HG02884 (cell line): ENCODE measurements around the gene VWCE.

Source experiments
- ATAC-seq: cut with Tn5 transposase; IDR thresholded peaks from one replicate; pipeline ENCODE4 v1.9.1; 2021; ENCODE audit warnings: mild to moderate bottlenecking, moderate library complexity; ENCODE audit not compliant: unreplicated experiment

Gene VWCE

DNA sequence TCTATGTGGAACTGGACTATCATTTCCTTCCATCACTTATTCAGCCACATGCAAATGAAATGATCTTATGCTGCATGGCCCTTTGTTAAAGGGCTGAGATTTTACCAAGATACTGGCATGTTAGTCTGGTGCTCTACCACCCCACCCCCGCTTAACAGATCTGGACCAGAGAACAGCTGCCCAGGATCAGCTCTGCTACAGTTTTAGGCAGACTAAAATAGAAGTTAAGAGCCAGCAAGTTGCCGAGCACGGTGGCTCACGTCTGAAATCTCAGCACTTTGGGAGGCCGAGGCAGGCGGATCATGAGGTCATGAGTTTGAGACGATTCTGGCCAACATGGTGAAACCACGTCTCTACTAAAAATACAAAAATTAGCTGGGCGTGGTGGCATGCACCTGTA is 33.2 kb upstream of the VWCE start:
- no peak for ATAC-seq

DNA sequence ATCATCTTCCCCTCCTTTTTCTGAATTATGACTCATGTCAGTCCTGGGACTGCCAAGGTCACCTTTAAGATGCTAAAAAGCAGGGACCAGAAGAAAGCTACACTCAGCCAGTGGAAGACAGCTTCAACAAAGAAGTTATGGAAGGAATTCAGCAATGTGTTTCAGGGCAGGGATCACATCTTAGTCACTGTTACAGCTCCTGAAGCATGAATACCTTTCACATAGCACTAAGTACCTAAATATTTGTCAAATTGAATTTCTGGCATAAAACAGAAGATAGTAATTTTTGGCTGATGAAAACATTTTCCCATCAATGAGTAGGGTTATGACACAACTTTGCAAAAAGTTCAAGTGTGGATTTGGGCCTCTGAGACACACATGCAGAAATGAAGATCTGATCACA is 32.6 kb upstream of the VWCE start:
- no peak for ATAC-seq

DNA sequence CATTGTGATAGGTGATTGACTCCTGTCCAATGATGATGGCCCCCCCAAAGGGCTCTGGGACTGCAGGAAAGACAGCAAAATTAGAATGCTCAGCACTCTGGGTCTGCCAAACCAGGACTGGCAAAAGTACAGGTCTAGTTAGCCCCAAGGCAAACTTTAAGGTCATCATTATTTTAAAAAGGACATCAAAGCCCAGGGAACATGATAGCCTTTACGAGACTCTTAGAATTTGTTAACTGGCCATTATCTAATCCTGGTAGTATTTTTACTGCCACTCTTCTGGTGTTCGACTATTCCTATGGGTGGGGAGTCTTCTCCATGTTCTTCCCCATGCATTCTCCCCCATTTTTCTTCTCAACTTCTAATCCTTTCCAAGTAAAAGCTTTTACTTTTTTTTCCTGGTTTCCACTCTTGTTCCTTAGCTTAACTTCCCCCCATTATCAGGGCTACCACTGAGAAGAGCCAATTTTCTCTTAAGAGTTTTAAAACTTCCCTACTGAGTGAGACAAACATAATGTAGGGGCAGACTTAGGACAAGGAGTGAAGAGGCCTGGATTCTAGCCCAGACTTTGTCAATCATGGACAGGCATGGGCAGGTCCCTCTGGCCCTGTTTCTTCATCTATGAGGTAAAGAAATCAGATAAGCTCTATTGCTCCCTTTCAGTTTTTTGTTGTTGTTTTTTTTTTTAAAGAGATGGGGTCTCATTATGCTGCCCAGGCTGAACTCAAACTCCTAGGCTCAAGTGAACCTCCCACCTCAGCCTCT is 30.7 kb upstream of the VWCE start:
- ATAC-seq, result no peak

DNA sequence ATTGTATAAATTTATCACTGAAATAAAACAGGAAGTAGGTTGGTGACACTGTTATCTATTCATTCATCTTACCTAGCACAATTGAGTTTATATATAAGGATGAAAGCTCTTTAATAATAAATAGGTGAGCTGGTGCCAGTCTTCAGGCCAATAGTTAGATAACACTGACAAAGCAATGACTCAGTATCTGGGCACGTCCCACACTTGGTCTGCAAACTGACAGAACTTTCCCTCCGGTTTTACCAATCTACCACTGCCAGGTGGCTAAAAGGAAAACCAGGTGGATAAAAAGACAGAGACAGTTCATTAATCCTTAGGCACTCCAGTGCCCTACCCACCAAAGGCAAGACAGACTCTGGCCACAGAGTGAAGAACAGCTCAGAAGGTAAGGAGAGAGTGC is 20.1 kb upstream of the VWCE start:
- ATAC-seq, result no peak

DNA sequence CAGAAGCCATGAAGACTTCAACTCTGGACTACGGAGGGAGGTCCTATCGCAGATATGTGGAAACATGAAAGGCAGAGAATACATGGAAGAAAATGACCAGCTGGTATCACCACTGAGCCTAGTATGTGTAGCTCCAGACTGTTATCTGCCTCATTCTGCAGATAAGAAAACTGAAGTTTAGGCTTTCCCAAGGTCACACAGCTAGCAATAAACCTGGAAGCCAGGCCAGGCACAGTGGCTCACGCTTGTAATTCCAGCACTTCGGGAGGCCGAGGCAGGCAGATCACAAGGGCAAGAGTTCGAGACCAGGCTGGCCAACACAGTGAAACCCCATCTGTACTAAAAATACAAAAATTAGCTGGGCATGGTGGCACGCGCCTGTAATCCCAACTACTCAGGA is 15.6 kb upstream of the VWCE start:
- ATAC-seq, result no peak

DNA sequence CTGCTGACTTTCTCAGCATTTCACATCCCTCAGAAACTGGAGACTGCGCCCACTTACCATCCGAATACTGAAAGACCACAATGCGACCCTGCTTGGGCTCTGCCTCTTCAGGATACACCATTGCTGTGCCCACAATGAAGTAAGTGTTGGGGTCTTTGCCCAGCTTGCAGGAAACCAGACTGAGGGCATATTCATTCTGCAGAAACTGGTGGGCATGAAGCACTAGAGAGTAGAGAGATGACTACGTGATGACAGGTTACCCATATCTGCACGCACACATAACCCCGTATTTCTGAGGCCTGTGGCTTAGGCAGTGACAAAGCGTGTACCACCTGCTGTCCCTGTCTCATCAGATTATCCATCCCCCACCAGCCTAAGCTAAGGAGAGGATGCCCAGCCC is 14.6 kb upstream of the VWCE start:
- no peak for ATAC-seq

DNA sequence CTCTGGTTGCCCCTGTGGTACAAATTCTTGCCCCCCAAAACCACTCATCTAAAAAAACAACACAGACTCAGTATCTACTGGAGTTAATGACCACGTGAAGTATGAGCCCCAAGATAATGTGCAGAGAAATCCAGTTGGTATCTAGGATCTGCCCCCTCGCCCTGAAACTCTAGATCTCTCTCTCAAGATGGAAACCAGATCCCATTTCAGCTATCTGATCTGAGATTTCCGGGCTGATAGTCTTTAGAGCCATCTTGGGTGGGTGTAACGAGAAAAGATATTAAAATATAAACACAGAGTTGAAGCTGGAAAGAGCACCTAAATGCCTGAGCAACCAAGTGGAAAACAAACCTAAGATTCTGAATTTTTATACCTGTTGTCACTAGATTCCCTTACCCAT is 14.0 kb upstream of the VWCE start:
- ATAC-seq, result no peak

DNA sequence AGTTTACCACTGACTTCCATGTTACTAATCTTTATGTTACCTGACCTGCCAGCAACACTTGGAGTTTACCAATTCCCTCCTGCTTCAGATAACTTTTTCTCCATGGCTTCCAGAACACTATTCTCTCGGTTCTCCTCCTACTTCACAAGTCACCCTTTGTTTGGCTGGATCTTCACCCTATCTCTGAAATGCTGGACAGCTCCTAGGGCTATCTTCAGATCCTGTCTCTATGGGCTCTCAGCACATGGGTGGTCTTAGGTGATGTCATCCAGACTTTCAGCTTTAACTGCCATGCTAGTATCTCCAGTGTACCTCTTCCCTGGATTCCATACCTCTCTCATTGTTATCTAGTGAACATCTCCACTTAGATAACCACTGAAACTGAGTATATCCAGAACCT is 12.2 kb upstream of the VWCE start:
- no peak for ATAC-seq

DNA sequence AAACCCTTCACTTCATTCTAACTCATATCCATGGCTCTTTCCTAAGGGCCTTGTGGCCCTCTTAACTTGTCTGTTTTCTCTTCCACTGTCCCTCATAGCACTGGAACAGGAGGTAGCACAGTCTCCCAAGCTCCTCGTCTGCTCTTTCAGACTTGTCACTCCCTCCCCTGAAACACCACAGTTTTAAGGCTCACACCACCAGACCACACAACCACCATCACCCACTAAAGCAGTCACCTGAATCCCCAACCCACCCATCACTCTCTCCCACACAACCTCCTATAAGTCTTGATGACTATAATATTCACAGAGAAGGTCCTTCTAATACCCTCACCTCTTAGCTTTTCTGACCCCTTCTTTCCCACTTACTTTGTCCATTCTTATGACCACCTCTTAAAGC is 11.1 kb upstream of the VWCE start:
- no peak for ATAC-seq

DNA sequence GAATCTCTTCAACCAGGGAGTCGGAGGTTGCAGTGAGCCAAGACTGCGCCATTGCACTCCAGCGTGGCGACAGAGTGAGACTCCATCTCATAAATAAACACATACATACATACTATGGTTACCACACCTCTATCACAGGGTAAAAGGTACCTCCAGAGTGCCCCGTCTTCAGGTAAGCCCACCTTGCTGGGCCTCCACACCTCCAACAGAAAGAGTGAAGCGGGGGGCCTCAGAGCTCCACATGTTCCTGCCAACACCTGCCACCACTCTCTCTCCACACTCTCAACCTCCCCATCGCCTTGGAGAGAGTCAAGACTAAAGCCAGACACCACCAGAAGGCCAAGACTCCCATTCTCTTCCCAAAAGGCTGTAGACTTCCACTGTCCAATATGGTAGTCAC is 10.3 kb upstream of the VWCE start:
- ATAC-seq, result no peak

DNA sequence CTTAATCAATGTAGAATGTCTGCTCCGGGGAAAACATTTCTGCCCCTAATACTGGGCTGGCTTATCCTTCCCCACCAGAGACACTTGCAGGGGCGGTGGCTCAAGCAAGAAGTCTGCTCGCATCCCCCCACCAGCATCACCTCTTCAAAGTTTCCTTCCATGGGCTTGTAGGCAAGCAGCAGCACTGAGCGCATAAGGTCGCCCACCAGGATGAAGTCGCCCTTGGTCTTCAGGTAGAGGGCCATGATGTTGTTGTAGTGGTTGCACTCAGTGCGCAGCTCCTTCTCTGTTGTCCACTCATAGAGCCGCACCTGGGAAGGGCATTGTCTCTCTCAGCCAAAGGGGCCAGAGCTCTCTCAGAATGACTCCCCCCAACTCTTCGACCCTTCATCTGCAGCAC is 8.6 kb upstream of the VWCE start:
- no peak for ATAC-seq

DNA sequence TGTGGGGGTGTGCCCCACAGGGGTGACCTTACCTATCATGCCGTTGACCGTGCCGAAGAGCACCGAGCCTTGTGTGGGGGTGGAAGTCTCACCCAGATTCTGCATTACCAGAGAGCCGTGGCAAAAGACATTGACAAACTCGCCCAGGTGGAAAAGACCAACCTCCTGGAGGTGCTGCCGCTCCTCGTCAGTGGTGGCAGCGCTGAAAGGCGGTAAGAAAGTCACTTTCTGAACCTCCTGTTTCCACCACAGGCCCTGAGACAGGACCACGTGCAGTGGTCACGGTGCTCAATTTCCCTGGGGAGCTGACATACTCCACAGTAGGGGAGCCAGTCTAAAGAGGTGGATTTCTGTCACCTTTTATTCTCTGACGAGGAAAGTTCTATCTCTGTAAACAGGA is 7.4 kb upstream of the VWCE start:
- ATAC-seq, result no peak

DNA sequence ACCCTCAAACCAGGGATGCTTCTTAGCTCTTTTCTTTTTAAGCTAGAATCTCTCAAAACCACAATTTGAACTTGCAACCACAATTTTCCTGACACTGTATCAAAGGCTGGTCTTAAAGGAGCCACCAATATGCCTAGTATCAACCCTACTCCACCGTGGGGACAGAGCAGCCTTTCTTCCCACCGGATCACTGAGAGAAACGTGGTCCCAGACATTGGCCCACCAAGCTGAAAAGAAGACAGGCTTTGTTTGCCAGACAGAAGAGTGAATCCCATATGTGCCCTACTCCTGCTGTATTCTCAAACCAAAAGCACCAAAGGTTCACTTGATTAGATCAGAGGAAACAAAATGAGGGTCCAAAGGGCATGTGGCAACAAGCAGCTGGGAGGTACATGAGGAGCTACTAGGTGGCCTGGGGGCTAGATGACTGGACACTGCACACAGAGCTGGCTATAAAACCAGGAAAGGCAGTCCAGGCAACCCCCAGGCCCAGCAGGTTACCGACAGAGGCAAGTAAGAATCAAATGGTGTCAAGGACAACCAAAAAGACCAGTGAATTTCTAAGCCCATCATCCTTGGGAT is 3.6 kb upstream of the VWCE start:
- no peak for ATAC-seq

DNA sequence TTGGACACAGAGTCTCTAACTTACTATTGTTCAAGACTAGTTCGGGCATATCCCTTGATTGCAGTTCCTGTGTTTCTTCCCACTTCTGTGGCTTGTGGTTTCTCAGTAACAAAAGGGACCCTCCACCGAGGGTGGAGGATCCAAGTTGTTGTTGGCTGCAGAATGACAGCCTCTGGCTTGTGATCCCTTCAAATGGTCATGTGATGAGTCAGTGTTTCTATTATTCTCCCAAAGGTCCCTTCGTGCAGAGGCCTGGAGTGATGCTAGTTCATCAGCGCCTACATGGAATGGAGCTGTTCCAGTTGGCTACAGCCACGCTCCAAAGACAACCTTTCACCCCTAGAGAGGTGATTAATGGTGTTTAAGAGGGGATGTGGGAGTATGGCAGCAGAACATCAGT is 2.6 kb upstream of the VWCE start:
- ATAC-seq, result no peak

DNA sequence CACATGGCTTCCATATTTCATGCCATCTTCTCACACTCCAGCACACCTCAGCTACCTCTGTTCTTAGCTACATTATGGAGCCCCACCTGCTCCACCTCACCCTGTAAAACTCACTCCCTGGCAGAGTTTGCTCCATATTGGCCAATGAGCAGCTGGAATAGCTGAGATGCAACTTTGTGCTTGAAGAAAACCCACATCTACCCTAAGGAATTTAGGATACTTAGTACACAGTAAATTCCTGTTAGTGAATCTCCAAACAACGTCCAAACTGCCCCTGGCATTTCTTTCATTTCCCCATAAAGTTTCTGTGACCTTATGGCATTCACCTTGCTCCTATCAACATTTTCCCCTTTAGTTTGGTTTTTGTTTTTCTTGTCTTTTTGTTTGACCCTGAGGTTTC is 2.2 kb upstream of the VWCE start:
- ATAC-seq, result no peak

DNA sequence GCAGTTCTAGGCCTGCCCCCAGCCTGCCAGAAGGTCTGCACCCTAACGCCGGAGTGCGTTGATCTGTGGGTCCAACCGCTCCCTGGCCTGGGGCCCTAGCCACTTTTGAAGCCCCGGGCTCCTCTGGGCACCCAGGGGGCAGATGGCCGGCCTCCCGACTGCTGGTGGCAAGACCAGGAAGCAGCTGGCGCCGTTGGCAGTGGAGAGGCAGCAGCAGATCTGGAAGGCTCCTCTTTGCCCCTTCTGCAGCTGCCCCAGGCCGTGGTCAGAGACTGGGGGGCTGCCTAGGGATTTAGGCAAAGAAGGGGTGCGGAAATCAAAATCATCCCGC is 445 bp upstream of the VWCE start:
- no peak for ATAC-seq

DNA sequence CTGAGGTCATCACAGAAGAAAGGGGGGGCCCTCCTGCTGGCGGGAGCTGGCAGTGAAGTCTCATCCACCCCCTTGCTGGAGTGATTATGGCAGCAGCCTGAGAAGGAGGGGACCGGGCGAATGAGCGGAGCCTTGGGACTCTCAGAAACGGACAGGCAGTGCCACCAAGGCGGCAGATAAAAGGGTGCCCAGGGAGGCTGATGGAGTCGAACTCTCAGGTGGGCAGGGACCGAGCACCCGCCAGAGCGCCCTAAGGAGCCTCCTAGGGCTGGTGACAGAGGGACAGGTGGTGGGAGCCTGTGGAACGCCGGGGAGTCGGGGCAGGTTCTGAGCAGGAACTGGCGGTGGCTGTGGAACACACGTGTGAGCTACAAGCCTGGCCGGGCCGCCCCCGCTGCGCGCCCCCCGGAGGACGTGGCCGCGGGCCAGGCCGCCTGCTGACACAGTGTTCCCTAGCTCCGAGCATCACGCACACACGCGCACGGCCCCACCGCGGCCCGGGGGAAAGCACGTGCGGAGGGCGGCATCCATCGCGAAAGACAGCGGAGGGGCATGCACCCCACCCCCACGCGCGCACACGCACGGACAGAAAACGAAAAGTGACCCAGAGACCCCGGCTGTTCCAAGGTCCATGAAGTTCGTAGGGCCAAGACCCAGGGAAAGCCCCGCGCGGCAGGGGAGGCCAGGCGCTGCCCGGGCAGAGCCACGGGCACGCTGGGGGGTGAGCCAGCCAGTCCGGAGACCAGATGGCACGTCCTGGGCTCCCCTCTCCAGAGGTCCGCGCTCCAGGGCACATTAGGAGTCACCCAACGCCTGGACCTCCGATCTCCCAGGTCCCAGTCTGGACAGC is 1.0 kb downstream of the VWCE start:
- peak; percentile 38 for ATAC-seq

DNA sequence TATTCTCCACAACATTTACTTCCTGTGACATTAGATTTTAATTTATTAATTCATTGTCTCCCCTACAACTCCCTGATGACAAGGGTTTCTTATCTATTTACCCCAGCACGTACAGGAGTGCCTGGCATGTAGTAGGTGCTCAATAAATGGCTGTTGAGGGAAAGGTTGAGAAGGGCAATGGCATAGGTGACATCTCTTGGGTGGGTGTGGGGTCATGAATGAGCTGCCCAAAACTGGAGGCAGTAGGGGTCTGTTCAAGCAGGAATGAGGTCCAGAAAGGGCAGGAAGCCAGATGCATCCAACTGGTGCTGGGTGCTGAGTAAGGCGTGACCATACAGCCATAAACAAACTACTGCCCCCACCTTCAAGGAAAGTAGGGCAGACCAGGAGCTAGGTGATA is 2.8 kb downstream of the VWCE start:
- no peak for ATAC-seq

DNA sequence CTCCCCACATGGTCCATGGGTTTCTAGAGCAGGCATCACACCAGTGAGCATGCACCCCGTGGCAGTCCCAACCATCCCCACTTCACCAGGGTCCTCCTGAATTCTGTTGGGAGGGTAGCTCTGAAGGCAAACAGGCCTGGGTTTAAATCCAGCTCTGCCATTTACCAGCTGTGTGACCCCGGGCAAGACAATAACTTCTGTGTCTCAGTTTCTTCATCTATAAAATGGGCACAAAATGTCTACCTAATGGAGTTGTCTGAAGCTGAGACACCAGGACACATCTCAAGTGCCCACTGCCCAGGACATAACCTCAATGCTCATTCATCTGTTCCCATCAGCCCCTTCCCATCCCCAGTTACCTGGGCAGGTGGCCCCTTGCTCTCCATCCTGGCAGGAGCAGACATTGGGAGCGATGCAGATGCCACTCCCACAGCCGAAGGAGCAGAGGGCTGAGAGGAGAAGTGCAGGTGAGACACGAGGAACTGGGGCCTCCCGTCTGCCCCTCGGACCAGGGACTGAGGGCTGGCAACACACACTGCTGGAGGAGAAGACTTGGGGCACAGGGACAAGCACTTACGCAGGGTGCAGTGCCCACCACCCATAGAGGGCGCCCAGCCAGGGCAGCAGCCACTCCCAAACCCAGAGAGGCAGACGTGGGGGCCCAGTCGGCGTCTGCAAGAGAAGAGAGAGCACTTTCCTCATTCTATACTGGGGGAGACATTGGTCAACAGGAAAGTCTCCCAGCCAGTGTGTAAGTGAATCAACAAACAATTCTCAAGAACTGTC is 4.0 kb downstream of the VWCE start:
- no peak for ATAC-seq

DNA sequence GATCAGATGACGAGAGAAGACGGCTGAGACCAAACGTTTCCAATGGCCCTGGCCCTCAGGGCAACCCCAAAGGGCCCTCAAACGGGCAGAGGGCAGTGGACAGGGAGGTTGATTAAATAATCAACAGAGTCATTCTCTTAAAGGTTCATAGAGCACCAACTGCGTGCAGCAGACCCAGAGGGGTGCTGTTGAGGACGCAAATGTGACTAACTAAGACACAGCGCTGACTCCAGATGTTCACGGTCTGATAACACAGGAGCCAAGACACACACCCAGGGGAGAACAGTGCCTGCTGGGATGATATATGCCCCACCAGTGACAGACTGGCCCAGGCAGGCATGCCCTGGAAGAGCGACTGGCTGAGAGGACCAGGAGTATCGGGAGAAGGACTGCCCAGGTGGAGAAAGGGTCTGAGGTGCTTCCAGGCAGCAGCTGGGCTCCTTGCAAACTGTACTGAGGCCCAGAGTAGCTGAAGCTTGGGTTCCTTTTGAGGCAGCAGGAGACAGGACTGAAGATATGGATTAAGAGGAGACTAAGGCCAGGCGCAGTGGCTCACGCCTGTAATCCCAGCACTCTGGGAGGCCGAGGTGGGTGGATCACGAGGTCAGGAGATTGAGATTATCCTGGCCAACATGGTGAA is 7.7 kb downstream of the VWCE start:
- ATAC-seq, result no peak

DNA sequence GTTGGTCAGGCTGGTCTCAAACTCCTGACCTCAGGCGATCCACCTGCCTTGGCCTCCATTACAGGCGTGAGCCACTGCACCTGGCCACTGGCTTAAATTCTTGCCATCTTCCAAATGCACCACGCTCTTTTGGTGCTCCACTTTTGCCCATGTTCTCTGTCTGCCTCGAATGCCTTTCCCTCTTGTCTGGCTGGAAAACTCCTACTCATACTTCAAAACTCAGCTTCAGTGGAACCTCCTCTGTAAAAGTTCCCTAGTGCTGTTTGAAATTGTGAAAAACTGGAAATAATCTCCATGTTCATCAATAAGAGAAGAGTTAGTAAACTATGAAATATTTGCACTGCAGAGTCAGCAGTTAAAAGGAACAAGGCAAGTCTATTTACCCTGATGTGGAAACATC is 11.5 kb downstream of the VWCE start:
- no peak for ATAC-seq
